Liver (tissue), 9 donors: ENCODE results near the gene PSMB11. TPM values are rescaled to one million over a fixed set of nuclear protein-coding genes. Genes with fewer than 3 reads are reported as not detected.

ENCODE experiments used
- DNase-seq: peaks from one replicate; pipeline ENCODE4 v3.0.0-alpha.2; 2017; ENCODE audit warnings: low spot score
- H3K27ac ChIP-seq, 2 donors: one replicate each; pipeline ENCODE4 v1.7.0; 2013; ENCODE audit warnings: inconsistent platforms in 2 of 2, low read length in 2 of 2, control low read depth in 1 of 2, low read depth in 1 of 2, mild to moderate bottlenecking in 1 of 2
- H3K27me3 ChIP-seq, 4 donors: one replicate each; pipeline versions ENCODE4 v1.6.1 to v1.7.0; 2013; ENCODE audit warnings: low read length in 3 of 4, inconsistent platforms in 1 of 4, mild to moderate bottlenecking in 1 of 4, moderate library complexity in 1 of 4; ENCODE audit not compliant: control insufficient read depth in 4 of 4, insufficient read depth in 4 of 4
- H3K36me3 ChIP-seq, 4 donors: one replicate each; pipeline versions ENCODE4 v1.6.1 to v1.7.0; 2013; ENCODE audit warnings: low read length in 3 of 4, mild to moderate bottlenecking in 3 of 4, low read depth in 1 of 4, moderate library complexity in 1 of 4; ENCODE audit not compliant: control insufficient read depth in 4 of 4, insufficient read depth in 3 of 4
- H3K4me1 ChIP-seq, 4 donors: one replicate each; pipeline versions ENCODE4 v1.6.1 to v1.7.0; 2013; ENCODE audit warnings: low read length in 3 of 4, mild to moderate bottlenecking in 3 of 4, moderate library complexity in 1 of 4; ENCODE audit not compliant: control insufficient read depth in 4 of 4, insufficient read depth in 4 of 4
- H3K4me3 ChIP-seq, 3 donors: one replicate each; pipeline versions ENCODE4 v1.6.1 to v1.7.0; 2013; ENCODE audit warnings: low read length in 3 of 3, control low read depth in 1 of 3, low read depth in 1 of 3, mild to moderate bottlenecking in 1 of 3
- H3K9ac ChIP-seq, 2 donors: one replicate each; pipeline ENCODE4 v1.7.0; 2013; ENCODE audit warnings: low read length in 2 of 2, mild to moderate bottlenecking in 2 of 2, moderate library complexity in 2 of 2, control low read depth in 1 of 2, low read depth in 1 of 2
- H3K9me3 ChIP-seq, 4 donors: one replicate each; pipeline versions ENCODE4 v1.6.1 to v1.7.0; 2013; ENCODE audit warnings: low read length in 3 of 4; ENCODE audit not compliant: control insufficient read depth in 4 of 4
- ATF3 ChIP-seq: IDR thresholded peaks from 2 replicates; pipeline ENCODE4 v1.6.1; 2016; ENCODE audit warnings: antibody characterized with exemption
- EGR1 ChIP-seq, 2 donors: IDR thresholded peaks; 2 replicates each; pipeline ENCODE4 v1.6.1; 2016 to 2018; ENCODE audit warnings: antibody characterized with exemption in 2 of 2, low read depth in 2 of 2
- FOXA2 ChIP-seq: IDR thresholded peaks from 2 replicates; pipeline ENCODE4 v1.6.1; 2016; ENCODE audit warnings: antibody characterized with exemption
- GABPA ChIP-seq, 2 donors: IDR thresholded peaks in 1 of 2; conservative IDR thresholded peaks in 1 of 2; 2 replicates each; pipeline ENCODE4 v1.6.1; 2016; ENCODE audit warnings: antibody characterized with exemption in 2 of 2, mild to moderate bottlenecking in 1 of 2, moderate library complexity in 1 of 2
- HNF4A ChIP-seq, 2 donors: conservative IDR thresholded peaks; 2 replicates each; pipeline ENCODE4 v1.6.1; 2016; ENCODE audit warnings: antibody characterized with exemption in 2 of 2, mild to moderate bottlenecking in 2 of 2
- HNF4G ChIP-seq: IDR thresholded peaks from 2 replicates; pipeline ENCODE4 v1.6.1; 2016; ENCODE audit warnings: antibody characterized with exemption
- JUND ChIP-seq, 2 donors: IDR thresholded peaks; 2 replicates each; pipeline ENCODE4 v1.6.1; 2016; ENCODE audit warnings: antibody characterized with exemption in 2 of 2
- MAX ChIP-seq: IDR thresholded peaks from 2 replicates; pipeline ENCODE4 v1.6.1; 2016; ENCODE audit warnings: antibody characterized with exemption
- NR2F2 ChIP-seq: IDR thresholded peaks from 2 replicates; pipeline ENCODE4 v1.6.1; 2016; ENCODE audit warnings: antibody characterized with exemption
- RAD21 ChIP-seq, 2 donors: IDR thresholded peaks; 2 replicates each; pipeline ENCODE4 v1.6.1; 2016; ENCODE audit warnings: antibody characterized with exemption in 2 of 2, mild to moderate bottlenecking in 2 of 2
- REST ChIP-seq: IDR thresholded peaks from 2 replicates; pipeline ENCODE4 v1.6.1; 2016; ENCODE audit warnings: antibody characterized with exemption, mild to moderate bottlenecking
- SP1 ChIP-seq: IDR thresholded peaks from 2 replicates; pipeline ENCODE4 v1.6.1; 2018; ENCODE audit warnings: antibody characterized with exemption, mild to moderate bottlenecking
- TAF1 ChIP-seq: conservative IDR thresholded peaks from 2 replicates; pipeline ENCODE4 v1.6.1; 2016; ENCODE audit warnings: antibody characterized with exemption, mild to moderate bottlenecking
- YY1 ChIP-seq: IDR thresholded peaks from 2 replicates; pipeline ENCODE4 v1.6.1; 2016; ENCODE audit warnings: antibody characterized with exemption, mild to moderate bottlenecking
- WGBS: extraction: QIAGEN DNeasy Blood & Tissue Kit; methylation state at CpG from one replicate; pipeline ENCODE4 v1.1.7; 2013; 5-methylcytosine and 5-hydroxymethylcytosine counted together
- polyA plus RNA-seq, 2 donors: library from polyadenylated mRNA; stranded (reverse) in 1 of 2; unstranded in 1 of 2; fragments of 200-250 nt in 1 of 2; fragments of >200 nt in 1 of 2; fragmentation: Nextera tagmentation in 1 of 2; extraction: Ambion mirVana in 1 of 2; gene quantifications; one replicate each; pipeline versions ENCODE4 v1.2.1 to v1.2.3, GENCODE V29; 2013 to 2015
- total RNA-seq, 2 donors: library from RNA; depleted of rRNA; stranded (reverse); fragments of >200 nt; gene quantifications; one replicate each; pipeline ENCODE4 v1.2.3, GENCODE V29; 2014
- TF ChIP-seq, protein P1 (sequence below): IDR thresholded peaks from 2 replicates; pipeline ENCODE4 v1.6.1; 2016; ENCODE audit warnings: antibody characterized with exemption
- TF ChIP-seq, protein P2 (sequence below): fragments of 150-350 bp; IDR thresholded peaks from 2 replicates; pipeline ENCODE4 v1.5.1; 2017; ENCODE audit warnings: improper control_type of control experiment, low read depth, low read length; ENCODE audit not compliant: missing input control
- donor health status: healthy.
- donor health status: healthy.
- donor health status: healthy.
- donor health status: healthy.
- donor health status: healthy.

The PSMB11 gene
- total and polyA plus RNA-seq, 4 donors: not detected

- DNase-seq: no peak
- TF ChIP-seq HNF4A (conservative IDR thresholded peaks at IDR 0.05): no peak
- TF ChIP-seq NR2F2: no peak
- no peak for TF ChIP-seq FOXA2
- TF ChIP-seq ATF3: no peak
- TF ChIP-seq, protein P1, sequence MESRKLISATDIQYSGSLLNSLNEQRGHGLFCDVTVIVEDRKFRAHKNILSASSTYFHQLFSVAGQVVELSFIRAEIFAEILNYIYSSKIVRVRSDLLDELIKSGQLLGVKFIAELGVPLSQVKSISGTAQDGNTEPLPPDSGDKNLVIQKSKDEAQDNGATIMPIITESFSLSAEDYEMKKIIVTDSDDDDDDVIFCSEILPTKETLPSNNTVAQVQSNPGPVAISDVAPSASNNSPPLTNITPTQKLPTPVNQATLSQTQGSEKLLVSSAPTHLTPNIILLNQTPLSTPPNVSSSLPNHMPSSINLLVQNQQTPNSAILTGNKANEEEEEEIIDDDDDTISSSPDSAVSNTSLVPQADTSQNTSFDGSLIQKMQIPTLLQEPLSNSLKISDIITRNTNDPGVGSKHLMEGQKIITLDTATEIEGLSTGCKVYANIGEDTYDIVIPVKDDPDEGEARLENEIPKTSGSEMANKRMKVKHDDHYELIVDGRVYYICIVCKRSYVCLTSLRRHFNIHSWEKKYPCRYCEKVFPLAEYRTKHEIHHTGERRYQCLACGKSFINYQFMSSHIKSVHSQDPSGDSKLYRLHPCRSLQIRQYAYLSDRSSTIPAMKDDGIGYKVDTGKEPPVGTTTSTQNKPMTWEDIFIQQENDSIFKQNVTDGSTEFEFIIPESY: no peak
- no peak for TF ChIP-seq YY1
- TF ChIP-seq GABPA (IDR thresholded peaks at IDR 0.05 in 1 of 2, conservative IDR thresholded peaks at IDR 0.05 in 1 of 2): no peak
- no peak for TF ChIP-seq MAX
- TF ChIP-seq HNF4G: no peak
- no peak for TF ChIP-seq EGR1 (IDR thresholded peaks at IDR 0.05; ENCODE audit: low read depth in 2 of 2)
- TF ChIP-seq RAD21 (IDR thresholded peaks at IDR 0.05): no peak
- no peak overlapping the region for H3K9ac ChIP-seq
Observed at GRCh38 chr14:23051141-23052057, 9.4 kb downstream of the PSMB11 start.

GRCh38 chr14:23052182-23052623 is 10.2 kb downstream of the PSMB11 start:
- no peaks in the 10 kb centered on the region for H3K27me3 ChIP-seq
- H3K9me3 ChIP-seq: no peaks in the 10 kb centered on the region
- 85% methylated on average over 14 of the region's 14 CpGs for WGBS
- no peak overlapping the region for H3K4me3 ChIP-seq
- no peaks in the 10 kb centered on the region for H3K36me3 ChIP-seq
- H3K27ac ChIP-seq: no peak overlapping the region
- TF ChIP-seq REST (no peak), SP1 (no peak), ATF3 (no peak), HNF4G (no peak), TAF1 (no peak), JUND (IDR thresholded peaks at IDR 0.05) (no peak), MAX (no peak), EGR1 (IDR thresholded peaks at IDR 0.05; ENCODE audit: low read depth in 2 of 2) (no peak), YY1 (no peak), NR2F2 (no peak), GABPA (IDR thresholded peaks at IDR 0.05 in 1 of 2, conservative IDR thresholded peaks at IDR 0.05 in 1 of 2) (no peak), HNF4A (conservative IDR thresholded peaks at IDR 0.05) (no peak)
- TF ChIP-seq, protein P2, sequence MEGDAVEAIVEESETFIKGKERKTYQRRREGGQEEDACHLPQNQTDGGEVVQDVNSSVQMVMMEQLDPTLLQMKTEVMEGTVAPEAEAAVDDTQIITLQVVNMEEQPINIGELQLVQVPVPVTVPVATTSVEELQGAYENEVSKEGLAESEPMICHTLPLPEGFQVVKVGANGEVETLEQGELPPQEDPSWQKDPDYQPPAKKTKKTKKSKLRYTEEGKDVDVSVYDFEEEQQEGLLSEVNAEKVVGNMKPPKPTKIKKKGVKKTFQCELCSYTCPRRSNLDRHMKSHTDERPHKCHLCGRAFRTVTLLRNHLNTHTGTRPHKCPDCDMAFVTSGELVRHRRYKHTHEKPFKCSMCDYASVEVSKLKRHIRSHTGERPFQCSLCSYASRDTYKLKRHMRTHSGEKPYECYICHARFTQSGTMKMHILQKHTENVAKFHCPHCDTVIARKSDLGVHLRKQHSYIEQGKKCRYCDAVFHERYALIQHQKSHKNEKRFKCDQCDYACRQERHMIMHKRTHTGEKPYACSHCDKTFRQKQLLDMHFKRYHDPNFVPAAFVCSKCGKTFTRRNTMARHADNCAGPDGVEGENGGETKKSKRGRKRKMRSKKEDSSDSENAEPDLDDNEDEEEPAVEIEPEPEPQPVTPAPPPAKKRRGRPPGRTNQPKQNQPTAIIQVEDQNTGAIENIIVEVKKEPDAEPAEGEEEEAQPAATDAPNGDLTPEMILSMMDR: no peak
- TF ChIP-seq, protein P1: no peak
- H3K9ac ChIP-seq: no peak overlapping the region
- H3K4me1 ChIP-seq: peaks cover 2 to 10% (median 6%) of the 10 kb centered on the region in 4 donors
- no peak for DNase-seq

More at GRCh38 chr14:23051141-23052057, 9.4 kb downstream of the PSMB11 start:
- H3K27me3 ChIP-seq: no peaks in the 10 kb centered on the region
- H3K27ac ChIP-seq: no peak overlapping the region
- WGBS: 88% methylated on average over 5 of the region's 5 CpGs
- H3K9me3 ChIP-seq: no peaks in the 10 kb centered on the region
- no peak overlapping the region for H3K4me3 ChIP-seq
- no peaks in the 10 kb centered on the region for H3K36me3 ChIP-seq
- peaks cover 0 to 2% (median 0%) of the 10 kb centered on the region in 4 donors for H3K4me1 ChIP-seq
